Astrocyte of the hippocampus (primary cell): ENCODE data around the gene WDR86.
A peak's percentile ranks its signal among the peaks of the same experiment; 100 is the strongest.

Source experiments
- DNase-seq: peaks from one replicate; pipeline ENCODE4 v3.0.0; 2011; ENCODE audit warnings: low read depth, low spot score

The WDR86 gene

DNA sequence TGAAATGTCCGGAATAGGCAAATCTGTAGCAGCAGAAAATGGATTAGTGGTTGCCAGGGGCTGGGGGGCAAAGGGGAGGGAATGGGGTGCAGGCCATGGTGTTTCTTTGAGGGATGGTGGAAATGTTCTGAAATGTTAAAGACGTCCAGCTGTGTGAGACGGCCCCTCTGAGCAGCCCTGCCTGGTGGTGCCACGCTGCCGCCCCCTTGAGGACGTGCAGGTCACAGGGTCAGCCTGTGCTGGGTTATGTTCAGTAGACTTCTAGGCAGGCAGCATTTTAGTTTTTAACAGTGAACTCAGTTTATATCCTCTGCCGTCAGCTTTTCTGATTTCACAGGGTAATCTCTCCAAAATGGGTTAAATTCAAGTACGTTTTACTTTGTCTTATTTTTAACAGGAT is 58.8 kb downstream of the WDR86 start:
- no peak for DNase-seq

DNA sequence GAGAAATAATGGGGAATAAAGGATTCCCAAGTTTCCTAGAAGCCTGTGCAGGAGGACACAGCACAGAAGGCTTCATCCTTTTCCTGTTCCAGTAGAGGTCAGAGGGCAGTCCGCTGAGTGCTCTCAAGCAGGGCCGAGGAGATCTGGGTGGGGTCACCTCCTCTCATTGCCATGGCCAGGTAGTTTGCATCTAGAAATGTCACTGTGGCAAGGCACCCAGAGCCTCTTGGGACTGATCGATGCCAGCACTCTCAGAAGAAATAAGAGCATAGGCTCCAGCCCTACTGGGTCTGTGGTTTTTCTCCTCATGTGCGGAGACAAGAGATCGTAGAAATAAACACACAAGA is 60.4 kb downstream of the WDR86 start:
- DNase-seq: no peak

DNA sequence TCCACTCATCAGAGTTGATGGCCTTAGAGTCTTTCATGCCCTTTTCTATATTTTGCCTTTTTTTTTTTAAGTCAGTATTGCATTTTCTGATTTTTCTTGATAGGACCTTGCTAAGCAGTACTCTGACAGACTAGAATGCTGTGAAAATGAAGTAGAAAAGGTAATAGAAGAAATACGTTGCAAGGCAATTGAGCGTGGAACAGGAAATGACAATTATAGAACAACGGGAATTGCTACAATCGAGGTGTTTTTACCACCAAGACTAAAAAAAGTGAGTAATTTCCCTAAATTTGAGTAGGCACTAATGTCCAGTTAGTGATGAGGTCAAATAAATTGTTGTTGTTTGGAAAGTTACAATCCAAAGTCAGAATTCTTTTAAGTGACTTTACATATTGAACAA is 60.9 kb downstream of the WDR86 start:
- no peak for DNase-seq

DNA sequence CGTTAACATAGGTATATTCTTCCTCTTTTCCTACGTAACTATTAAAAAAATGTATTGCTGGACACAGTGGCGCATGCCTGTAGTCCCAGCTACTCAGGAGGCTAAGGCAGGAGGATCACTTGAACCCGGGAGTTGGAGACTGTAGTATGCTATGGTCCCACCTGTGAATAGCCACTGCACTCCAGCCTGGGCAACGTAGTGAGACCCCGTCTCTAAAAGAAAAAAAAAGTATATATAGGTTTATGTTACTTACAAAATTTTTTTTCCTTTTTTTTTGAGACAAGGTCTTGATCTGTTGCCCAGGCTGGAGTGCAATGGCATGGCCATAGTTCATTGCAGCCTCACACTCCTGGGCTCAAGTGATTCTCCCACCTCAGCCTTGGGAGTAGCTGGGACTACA is 62.6 kb downstream of the WDR86 start:
- no peak for DNase-seq

DNA sequence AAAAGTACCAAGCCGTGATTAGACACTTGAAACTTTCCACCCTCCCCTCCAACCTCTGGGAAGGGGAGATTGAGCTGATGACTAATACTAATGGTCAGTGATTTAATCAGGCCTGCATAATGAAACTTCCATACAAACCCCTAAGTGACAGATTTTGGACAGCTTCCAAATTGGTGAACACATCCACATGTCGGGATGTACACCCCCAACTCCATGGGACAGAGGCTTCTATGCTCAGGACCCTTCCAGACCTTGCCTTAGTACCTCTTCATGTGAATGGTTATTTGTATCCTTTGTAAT is 63.4 kb downstream of the WDR86 start:
- peak; percentile 39 for DNase-seq

DNA sequence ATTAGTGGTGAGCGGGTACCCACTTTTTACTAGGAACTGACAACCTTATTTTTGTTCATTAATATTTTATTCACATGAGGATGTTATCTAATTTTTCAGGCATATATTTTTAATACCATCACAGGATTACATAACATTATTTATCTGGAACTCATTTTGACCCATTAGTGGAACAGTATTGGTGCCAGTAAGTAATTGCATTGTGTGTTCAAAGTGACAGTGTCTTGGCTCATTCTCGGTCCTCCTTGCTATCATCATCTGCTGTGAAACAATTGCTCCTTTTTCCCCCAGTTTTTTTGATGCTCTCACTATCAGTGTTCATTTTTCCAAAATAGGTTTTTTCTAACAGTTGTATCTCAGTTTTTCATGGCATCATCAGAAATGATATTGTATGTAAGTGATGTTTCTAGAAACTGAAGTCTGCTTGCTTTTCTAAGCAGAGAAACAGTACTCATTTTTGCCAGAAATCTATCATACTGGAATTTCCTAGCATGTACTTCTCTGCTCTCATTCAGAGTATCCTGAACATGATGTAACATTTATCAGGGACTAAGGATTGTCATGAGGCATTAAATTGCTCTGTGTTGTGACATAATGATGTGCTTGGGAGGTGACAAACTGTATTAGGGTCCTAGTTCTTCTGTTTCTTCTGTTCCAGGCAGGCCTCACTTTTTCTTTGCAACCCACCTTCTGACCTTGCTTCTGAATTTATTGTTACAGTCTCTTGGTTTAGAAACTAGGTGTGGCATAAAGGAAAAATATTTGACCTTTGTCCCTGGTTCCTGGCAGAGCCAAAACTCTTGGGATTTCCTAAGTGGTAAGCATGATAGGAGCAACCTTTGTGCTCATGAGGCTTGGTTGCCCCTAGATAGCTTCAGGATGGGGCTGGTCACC is 64.0 kb downstream of the WDR86 start:
- DNase-seq: no peak

DNA sequence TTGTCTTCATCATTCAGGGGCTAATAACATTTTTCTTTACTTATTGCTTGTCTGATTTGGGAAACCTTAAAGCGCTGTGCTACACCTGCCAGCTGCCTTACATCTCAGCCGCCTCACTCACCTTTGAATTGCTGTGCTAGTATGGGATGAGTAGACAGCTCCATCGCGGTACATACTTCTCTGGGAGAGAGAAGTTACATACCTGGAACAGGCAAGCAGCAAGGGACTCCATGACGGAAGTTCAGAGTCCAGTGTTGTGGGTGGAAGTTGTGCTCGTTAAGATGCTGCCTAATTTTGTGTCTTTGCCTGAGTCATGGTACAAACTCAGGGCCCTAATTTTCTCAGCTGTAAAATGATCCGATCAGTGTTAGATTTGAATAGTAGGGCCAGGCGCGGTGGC is 66.3 kb downstream of the WDR86 start:
- no peak for DNase-seq

DNA sequence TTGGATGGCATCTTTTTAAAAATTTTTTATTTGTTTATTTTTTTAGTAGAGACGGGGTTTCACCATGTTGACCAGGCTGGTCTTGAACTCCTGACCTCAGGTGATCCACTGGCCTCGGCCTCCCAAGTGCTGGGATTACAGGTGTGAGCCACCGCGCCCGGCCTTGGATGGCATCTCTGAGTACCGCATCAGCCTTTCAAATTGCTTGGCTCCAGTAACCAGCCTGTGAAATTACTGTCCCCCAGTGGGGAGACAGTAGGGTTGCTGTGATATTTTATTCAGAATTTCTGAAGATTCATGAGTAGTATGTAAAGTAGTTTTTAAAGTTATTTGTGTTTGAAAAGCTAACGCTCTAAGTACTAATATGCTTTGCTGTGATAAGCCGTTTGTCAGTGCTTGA is 67.0 kb downstream of the WDR86 start:
- no peak for DNase-seq

DNA sequence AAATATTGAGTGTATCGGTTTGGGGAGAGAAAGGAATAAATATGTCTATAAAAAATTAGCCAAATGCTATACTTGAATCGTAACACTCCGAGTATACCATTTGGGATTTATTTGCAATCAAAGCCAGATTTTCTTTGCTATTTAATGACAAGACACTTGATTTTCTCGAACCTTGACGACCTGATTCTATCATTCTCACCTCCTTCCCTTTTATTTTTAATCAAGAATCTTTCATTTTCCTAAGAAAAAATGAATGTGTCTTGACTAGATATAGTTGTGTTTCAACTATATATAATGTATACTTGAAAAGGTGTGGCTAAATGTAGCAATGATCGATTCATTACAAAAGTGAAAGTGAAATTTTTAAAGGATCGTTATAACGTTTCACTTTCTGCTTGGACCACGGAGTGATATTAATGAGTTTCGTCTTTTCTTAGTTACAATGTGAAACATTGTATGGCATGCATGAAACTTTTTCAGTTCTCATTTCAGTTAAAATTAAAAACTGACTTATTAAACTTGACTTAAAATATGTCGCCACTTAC is 67.7 kb downstream of the WDR86 start:
- DNase-seq: no peak

DNA sequence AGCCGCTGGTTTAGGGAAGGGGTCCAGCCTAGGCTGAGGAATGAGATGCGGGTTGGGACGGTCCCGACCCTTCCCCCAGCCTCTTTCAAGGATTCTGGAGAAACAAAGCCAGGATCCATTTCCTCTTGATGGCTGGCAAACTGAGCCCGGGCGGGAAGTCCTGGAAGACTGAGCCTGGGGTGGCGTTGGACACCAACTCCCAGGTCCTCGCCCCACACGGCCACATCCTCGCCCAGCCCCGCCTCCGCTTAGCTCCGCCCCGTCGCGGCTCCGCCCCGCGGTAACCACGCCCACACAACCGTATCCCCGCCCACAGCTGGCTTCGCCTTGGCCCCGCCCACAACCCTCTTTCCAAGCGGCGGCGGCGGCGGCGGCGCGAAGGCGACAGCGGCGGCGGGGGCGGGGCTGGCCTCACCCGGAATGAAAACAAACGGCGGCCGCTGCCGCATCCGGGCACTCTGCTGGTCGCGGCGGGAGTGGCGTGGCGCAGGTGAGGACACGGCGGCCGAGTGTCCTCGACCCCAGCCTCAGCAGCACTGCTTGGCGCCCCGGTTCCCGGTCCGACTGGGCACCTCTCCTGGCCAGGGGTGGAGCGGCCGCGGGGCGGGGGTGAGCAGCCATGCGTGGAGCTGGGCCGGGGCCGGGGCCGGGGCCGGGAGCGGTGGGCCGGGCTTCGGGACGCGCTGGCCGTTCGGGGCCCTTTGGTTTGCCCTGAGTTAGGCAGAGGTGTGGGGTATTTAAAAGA is 68.3 kb downstream of the WDR86 start, which contains the start of gene NUB1:
Gene NUB1, plus strand, starts transcription at position 456 of the 745 bp plus-strand sequence. CDS start 3,538 bp downstream, outside the sequence.
- peak; percentile 96 for DNase-seq

DNA sequence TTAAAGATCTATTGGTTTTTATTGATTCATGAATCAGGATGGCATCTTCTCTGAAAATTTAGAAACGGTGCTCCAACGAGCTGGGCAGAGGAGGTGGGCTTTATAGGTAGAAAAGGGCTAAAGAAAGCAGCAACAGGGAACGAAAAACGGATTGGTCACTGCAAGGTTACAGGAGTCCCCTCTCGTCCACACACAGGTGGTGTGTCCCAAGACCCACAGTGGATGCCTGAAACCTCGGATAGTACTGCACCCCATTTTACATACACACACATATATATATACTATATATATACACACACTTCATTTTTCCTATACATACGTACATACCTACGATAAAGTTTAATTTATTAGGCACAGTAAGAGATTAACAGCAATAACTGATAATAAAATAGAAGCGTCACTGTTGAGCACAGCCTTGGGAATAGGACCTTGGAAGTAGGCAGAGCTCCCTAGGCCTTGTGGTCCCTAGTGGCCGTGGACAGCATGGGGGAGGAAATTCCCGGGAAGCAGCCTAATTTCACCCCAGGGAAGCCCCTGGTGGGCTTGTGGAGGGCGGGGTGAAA is 69.0 kb downstream of the WDR86 start:
- DNase-seq: no peak

DNA sequence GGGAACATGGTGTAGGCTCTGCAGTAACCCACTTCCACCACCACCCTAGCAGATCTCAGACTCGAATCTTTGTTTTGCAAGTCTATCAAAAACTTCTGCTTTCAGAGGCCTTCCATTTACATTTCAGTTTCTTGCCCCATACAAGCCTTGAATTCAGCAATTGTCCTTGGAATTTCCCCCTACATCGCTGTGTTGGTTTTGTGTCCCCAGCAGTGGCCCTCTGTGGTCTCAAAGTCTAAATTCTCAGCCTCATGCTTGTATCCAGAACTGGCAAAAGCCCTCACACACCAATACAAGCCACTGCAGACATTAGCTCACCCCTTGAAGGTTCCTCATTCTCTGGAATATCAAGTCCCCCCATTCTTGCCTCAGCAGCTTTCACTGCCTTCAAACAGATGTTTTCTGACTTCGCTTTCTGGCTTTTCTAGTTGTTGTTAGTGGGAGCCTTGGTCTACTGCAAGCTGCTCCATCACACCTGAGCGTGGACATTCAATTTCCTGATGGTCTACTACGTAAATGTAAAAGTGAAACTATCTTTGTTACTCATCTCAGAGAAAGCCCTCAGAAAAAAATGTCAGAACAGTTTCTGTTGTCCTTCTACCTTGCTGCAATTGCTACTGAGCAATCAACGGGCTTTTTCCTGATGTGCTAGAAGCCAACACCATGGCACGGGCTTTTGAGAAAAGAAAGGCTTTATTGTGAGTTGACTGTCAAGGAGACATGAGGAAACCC is 70.0 kb downstream of the WDR86 start:
- DNase-seq: no peak

DNA sequence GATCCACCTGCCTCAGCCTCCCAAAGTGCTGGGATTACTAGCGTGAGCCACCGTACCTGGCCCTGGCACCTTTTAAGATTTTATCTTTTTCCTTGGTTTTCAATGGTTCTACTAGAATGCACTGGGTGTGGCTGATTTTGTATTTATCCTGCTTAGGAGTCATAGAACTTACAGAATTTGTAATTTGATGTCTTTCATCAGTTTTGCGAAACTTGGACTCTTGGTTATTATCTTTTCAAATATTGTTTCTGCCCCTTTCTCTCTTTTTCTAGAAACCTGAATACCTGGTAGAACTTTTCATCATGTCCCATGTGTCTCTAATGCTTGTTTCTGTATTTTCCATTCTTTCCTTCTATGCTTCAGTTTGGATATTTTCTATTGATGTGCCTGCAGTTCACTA is 71.0 kb downstream of the WDR86 start:
- DNase-seq: no peak

DNA sequence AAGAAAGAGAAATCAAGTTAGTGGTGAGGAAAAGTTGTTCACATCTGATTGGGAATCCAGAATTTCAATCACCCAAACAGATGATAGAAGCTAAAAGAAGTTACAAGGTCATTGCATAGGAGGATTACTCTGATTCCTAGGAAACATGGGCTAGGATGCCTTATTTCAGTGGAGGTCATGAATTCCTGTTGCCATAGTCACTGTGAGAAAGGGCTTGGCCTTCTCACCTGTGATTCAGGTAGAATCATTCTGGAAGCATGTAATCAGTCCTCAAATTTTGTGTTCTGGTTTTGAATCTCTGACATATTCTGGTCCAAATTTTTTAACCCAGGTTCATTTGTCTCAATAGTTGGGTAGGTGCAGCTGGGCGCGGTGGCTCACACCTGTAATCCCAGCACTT is 72.5 kb downstream of the WDR86 start:
- DNase-seq: no peak

DNA sequence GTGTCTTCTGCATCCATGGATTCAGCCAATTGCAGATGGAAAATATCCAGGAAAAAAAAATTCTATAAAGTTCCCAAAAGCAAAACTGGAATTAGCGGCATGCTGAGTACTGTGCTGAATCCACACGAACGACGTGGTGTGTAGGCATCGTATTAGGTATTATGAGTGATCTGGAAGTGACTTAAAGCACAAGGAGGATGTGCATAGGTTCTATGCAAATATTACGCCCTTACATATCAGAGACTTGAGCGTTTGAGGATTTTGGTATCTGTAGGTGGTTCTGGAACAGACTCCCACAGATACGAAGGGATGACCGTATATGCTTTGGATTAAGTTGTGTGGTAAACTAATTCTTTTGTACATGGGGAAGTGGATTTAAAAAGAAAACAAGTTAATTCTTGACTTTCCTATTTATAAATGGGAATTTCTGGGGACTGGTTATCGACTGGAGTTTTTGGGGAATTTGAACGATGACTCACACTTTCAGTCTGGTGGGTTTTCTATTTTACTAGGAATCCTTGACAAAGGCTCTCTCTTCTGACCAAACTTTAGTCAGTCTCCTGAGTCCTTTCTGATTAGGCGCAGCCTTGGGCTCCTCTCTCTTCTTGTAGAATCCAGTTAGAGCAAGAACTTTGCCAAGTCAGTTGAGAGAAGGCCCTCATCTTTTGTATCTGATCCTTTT is 73.7 kb downstream of the WDR86 start:
- peak; percentile 41 for DNase-seq

DNA sequence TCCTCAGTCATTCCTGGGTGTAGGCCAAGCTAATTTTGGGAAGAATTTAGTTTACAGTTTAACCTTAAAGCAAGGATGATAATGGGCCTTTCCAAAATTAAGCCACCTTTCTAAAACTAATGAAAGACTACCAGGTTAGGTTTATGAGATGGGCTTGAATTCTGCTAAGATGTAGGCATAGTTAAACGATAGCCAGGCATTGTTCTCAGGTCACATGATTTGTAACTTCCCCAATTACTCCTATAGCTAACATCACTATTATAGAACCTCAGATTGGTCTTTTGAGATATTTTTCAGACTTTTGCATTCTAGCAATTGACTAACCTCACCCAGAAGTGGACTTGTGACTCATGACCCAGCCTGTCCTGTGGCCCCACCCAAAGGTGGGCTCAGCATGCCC is 75.2 kb downstream of the WDR86 start:
- no peak for DNase-seq
